ENCODE measurements around the gene RXFP4.

GRCh38 chr1:155898888-155899287 lies 42.5 kb upstream of the RXFP4 start:
- no peak for TF ChIP-seq POLR2A (IDR thresholded peaks at IDR 0.05)
- TF ChIP-seq CTCF (IDR thresholded peaks at IDR 0.05) = no peak

Data from lower leg skin (tissue), 3 donors.